Panc1 (cell line): ENCODE results near the gene FKBP4. TPM values are rescaled to one million over a fixed set of nuclear protein-coding genes. Genes with fewer than 3 reads are reported as not detected.

ENCODE experiments used
- ATAC-seq: fragments of 200-7000 bp; cut with Tn5 transposase; 2 replicates; pipeline ENCODE4 v1.9.1; 2020; ENCODE audit warnings: mild to moderate bottlenecking, moderate library complexity
- BruUV-seq: library from RNA; stranded (reverse); fragments of 400-500 nt; replicated peaks from 2 replicates; lab custom pipeline; 2021; lab: Mats Ljungman, UMichigan
- CTCF ChIA-PET: fragments of 300-600 bp; sonication (Branson Sonifier 250); formaldehyde crosslinking; loops from one replicate; lab custom pipeline; 2022; ENCODE audit warnings: antibody characterized with exemption; lab: Charles Lee
- POLR2A ChIA-PET: fragments of 300-600 bp; sonication (Branson Sonifier 250); formaldehyde crosslinking; loops from one replicate; lab custom pipeline; 2022; ENCODE audit warnings: antibody characterized with exemption; lab: Charles Lee
- DNase-seq: peaks from one replicate; pipeline ENCODE4 v3.0.0-alpha.2; 2010; ENCODE audit warnings: low read depth, low spot score
- H3K27ac ChIP-seq: 2 replicates; pipeline ENCODE4 v1.5.1; 2011; ENCODE audit warnings: mild to moderate bottlenecking, low read length, inconsistent platforms
- H3K27me3 ChIP-seq: fragments of 200-500 bp; sonication (Bioruptor generic); 2 replicates; pipeline ENCODE4 v1.6.0; 2014; ENCODE audit warnings: low read length, inconsistent platforms; ENCODE audit not compliant: control insufficient read depth, insufficient read depth
- H3K36me3 ChIP-seq: fragments of 200-500 bp; sonication (Bioruptor generic); 2 replicates; pipeline ENCODE4 v1.5.1; 2014; ENCODE audit warnings: inconsistent platforms, mild to moderate bottlenecking, low read length, moderate library complexity; ENCODE audit not compliant: control insufficient read depth, insufficient read depth
- H3K4me1 ChIP-seq: 2 replicates; pipeline ENCODE4 v1.5.1; 2011; ENCODE audit warnings: inconsistent platforms, mild to moderate bottlenecking, low read length, moderate library complexity; ENCODE audit not compliant: control insufficient read depth, insufficient read depth
- H3K4me3 ChIP-seq, 2 experiments: 2 replicates each; pipeline ENCODE4 v1.5.1; 2011 to 2012; ENCODE audit warnings: low read depth in 2 of 2, low read length in 2 of 2, mild to moderate bottlenecking in 2 of 2, inconsistent platforms in 1 of 2, moderate library complexity in 1 of 2
- H3K9me3 ChIP-seq: fragments of 200-500 bp; sonication (Bioruptor generic); 2 replicates; pipeline ENCODE4 v1.5.1; 2014; ENCODE audit warnings: low read depth, mild to moderate bottlenecking, inconsistent platforms, low read length, moderate library complexity; ENCODE audit not compliant: control insufficient read depth, insufficient read depth
- POLR2AphosphoS5 ChIP-seq: IDR thresholded peaks from 2 replicates; pipeline ENCODE4 v1.6.1; 2012; ENCODE audit warnings: mild to moderate bottlenecking, low read depth, low read length, moderate library complexity
- SIN3A ChIP-seq: IDR thresholded peaks from 2 replicates; pipeline ENCODE4 v1.6.1; 2012; ENCODE audit warnings: low read depth, mild to moderate bottlenecking, low read length, moderate library complexity, borderline replicate concordance; ENCODE audit not compliant: insufficient read depth
- TCF7L2 ChIP-seq: IDR thresholded peaks from 2 replicates; pipeline ENCODE4 v1.6.1; 2011; ENCODE audit warnings: mild to moderate bottlenecking, low read depth, low read length, inconsistent platforms
- in situ Hi-C: cut with HindIII; loops from 2 replicates; pipeline ENCODE4 v1.10.0; 2016; ENCODE audit warnings: low sequenced_read_pairs, low pct_unique_long_range_greater_than_20kb
- intact Hi-C: fragments of 100-400 bp; cut with micrococcal nuclease; formaldehyde crosslinking; loops from one replicate; pipeline ENCODE4 v1.10.0; 2022; ENCODE audit not compliant: unreplicated experiment
- total RNA-seq: library from RNA; stranded (reverse); gene quantifications from one replicate; pipeline ENCODE4 v1.2.1, GENCODE V29; 2021; ENCODE audit not compliant: unreplicated experiment
- TF ChIP-seq, protein P1 (sequence below), 2 experiments: IDR thresholded peaks; 2 replicates each; pipeline ENCODE4 v1.6.1; 2011 to 2012; ENCODE audit warnings: low read depth in 2 of 2, control low read depth in 1 of 2, low read length in 1 of 2, mild to moderate bottlenecking in 1 of 2, moderate library complexity in 1 of 2; ENCODE audit not compliant: insufficient read depth in 1 of 2
- TF ChIP-seq, protein P2 (sequence below): fragments of 450-650 bp; IDR thresholded peaks from 2 replicates; pipeline ENCODE4 v1.5.1; 2017; ENCODE audit warnings: mild to moderate bottlenecking

Gene FKBP4
- total RNA-seq, 1 experiment from 2014 or later = 64.9 TPM

GRCh38 chr12:2836574-2836973, 41.8 kb downstream of the FKBP4 start:
- ATAC-seq (no peak), DNase-seq (no peak)
- CTCF ChIA-PET = no interaction called here
- Histone ChIP-seq H3K4me3 (no peak overlapping the region), H3K9me3 (no peaks in the 10 kb centered on the region), H3K27ac (no peak overlapping the region), H3K27me3 (no peaks in the 10 kb centered on the region), H3K4me1 (no peaks in the 10 kb centered on the region), H3K36me3 (no peaks in the 10 kb centered on the region)
- intact Hi-C loops (no loop called here), in situ Hi-C loops (no loop called here)
- POLR2A ChIA-PET = no interaction called here
- BruUV-seq = no TSS peak
- TF ChIP-seq, protein P1, sequence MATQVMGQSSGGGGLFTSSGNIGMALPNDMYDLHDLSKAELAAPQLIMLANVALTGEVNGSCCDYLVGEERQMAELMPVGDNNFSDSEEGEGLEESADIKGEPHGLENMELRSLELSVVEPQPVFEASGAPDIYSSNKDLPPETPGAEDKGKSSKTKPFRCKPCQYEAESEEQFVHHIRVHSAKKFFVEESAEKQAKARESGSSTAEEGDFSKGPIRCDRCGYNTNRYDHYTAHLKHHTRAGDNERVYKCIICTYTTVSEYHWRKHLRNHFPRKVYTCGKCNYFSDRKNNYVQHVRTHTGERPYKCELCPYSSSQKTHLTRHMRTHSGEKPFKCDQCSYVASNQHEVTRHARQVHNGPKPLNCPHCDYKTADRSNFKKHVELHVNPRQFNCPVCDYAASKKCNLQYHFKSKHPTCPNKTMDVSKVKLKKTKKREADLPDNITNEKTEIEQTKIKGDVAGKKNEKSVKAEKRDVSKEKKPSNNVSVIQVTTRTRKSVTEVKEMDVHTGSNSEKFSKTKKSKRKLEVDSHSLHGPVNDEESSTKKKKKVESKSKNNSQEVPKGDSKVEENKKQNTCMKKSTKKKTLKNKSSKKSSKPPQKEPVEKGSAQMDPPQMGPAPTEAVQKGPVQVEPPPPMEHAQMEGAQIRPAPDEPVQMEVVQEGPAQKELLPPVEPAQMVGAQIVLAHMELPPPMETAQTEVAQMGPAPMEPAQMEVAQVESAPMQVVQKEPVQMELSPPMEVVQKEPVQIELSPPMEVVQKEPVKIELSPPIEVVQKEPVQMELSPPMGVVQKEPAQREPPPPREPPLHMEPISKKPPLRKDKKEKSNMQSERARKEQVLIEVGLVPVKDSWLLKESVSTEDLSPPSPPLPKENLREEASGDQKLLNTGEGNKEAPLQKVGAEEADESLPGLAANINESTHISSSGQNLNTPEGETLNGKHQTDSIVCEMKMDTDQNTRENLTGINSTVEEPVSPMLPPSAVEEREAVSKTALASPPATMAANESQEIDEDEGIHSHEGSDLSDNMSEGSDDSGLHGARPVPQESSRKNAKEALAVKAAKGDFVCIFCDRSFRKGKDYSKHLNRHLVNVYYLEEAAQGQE (IDR thresholded peaks at IDR 0.05; ENCODE audit: insufficient read depth in 1 of 2, low read depth in 2 of 2, low read length in 1 of 2) = no peak
- no peak for TF ChIP-seq TCF7L2
- TF ChIP-seq, protein P2, sequence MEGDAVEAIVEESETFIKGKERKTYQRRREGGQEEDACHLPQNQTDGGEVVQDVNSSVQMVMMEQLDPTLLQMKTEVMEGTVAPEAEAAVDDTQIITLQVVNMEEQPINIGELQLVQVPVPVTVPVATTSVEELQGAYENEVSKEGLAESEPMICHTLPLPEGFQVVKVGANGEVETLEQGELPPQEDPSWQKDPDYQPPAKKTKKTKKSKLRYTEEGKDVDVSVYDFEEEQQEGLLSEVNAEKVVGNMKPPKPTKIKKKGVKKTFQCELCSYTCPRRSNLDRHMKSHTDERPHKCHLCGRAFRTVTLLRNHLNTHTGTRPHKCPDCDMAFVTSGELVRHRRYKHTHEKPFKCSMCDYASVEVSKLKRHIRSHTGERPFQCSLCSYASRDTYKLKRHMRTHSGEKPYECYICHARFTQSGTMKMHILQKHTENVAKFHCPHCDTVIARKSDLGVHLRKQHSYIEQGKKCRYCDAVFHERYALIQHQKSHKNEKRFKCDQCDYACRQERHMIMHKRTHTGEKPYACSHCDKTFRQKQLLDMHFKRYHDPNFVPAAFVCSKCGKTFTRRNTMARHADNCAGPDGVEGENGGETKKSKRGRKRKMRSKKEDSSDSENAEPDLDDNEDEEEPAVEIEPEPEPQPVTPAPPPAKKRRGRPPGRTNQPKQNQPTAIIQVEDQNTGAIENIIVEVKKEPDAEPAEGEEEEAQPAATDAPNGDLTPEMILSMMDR = no peak
- no peak for TF ChIP-seq SIN3A

- Histone ChIP-seq H3K36me3 (no peaks in the 10 kb centered on the region), H3K9me3 (no peaks in the 10 kb centered on the region), H3K4me3 (no peak overlapping the region), H3K4me1 (no peaks in the 10 kb centered on the region), H3K27me3 (no peaks in the 10 kb centered on the region), H3K27ac (no peak overlapping the region)
- in situ Hi-C loops (no loop called here), intact Hi-C loops (no loop called here)
- DNase-seq = no peak
- TF ChIP-seq POLR2AphosphoS5 (no peak), SIN3A (no peak), TCF7L2 (no peak)
- TF ChIP-seq, protein P1 (IDR thresholded peaks at IDR 0.05; ENCODE audit: insufficient read depth in 1 of 2, low read depth in 2 of 2, low read length in 1 of 2) = no peak
- TF ChIP-seq, protein P2 = no peak
- peak; percentile 26; the same call in 1 of the 2 replicates for ATAC-seq
- ChIA-PET CTCF (no interaction called here), POLR2A (no interaction called here)
- no TSS peak for BruUV-seq
These were observed 46.4 kb downstream of the FKBP4 start for GRCh38 chr12:2841056-2841650.
